ENCODE data around the gene RPA4.
"Not testable (repeated sequence)": the region's sequence is repeated elsewhere in the genome, so short reads cannot be mapped to it uniquely, and the experiment has no call there.

The RPA4 gene

GRCh38 chrX:96883608-96884007 lies at the start of gene RPA4:
RPA4 (plus strand) TSS chrX:96883908; CDS start chrX:96884311, 403 bp downstream.
- no peak for DNase-seq

GRCh38 chrX:96834137-96834536 lies 49.6 kb upstream of the RPA4 start:
- DNase-seq = no peak

GRCh38 chrX:96835660-96836289 lies 47.9 kb upstream of the RPA4 start:
- DNase-seq = no peak

GRCh38 chrX:96837808-96838207 lies 45.9 kb upstream of the RPA4 start:
- DNase-seq = no peak

- DNase-seq = no peak
Measured at GRCh38 chrX:96838537-96838936, 45.2 kb upstream of the RPA4 start.

GRCh38 chrX:96841325-96841724 lies 42.4 kb upstream of the RPA4 start:
- no peak for DNase-seq

- DNase-seq = not testable (repeated sequence)
Measured at GRCh38 chrX:96841866-96842265, 41.8 kb upstream of the RPA4 start.

- DNase-seq = no peak
Measured at GRCh38 chrX:96843566-96843965, 40.1 kb upstream of the RPA4 start.

- DNase-seq = no peak
Measured at GRCh38 chrX:96846841-96847240, 36.9 kb upstream of the RPA4 start.

GRCh38 chrX:96859422-96859821 lies 24.3 kb upstream of the RPA4 start:
- DNase-seq = not testable (repeated sequence)

GRCh38 chrX:96861218-96861617 lies 22.5 kb upstream of the RPA4 start:
- no peak for DNase-seq

- no peak for DNase-seq
Measured at GRCh38 chrX:96861661-96862060, 22.0 kb upstream of the RPA4 start.

- no peak for DNase-seq
Measured at GRCh38 chrX:96884027-96884426, 319 bp downstream of the RPA4 start.

GRCh38 chrX:96889726-96890125 lies 6.0 kb downstream of the RPA4 start:
- DNase-seq = no peak

GRCh38 chrX:96906741-96907140 lies 23.0 kb downstream of the RPA4 start:
- DNase-seq = no peak

GRCh38 chrX:96907516-96908272 lies 24.0 kb downstream of the RPA4 start:
- peak; percentile 65 for DNase-seq

GRCh38 chrX:96909291-96909690 lies 25.6 kb downstream of the RPA4 start:
- no peak for DNase-seq

- DNase-seq = no peak
Measured at GRCh38 chrX:96918864-96919263, 35.2 kb downstream of the RPA4 start.

GRCh38 chrX:96919672-96920071 lies 36.0 kb downstream of the RPA4 start:
- no peak for DNase-seq

- no peak for DNase-seq
Measured at GRCh38 chrX:96924581-96924980, 40.9 kb downstream of the RPA4 start.

- peak; percentile 54 for DNase-seq
Measured at GRCh38 chrX:96929036-96929435, 45.3 kb downstream of the RPA4 start.

All from DMS 273 treated with DMSO at 0.1 percent for 48 hours (cell line).